A549 (cell line): Measurements from ENCODE around the gene UQCR11. TPM values are rescaled to one million over a fixed set of nuclear protein-coding genes. Genes with fewer than 3 reads are reported as not detected.

Experiments
- ATAC-seq, 2 experiments: fragments of 200-7000 bp in 1 of 2; fragments of >200 bp in 1 of 2; cut with Nextera tagmentation in 1 of 2; cut with Tn5 transposase in 1 of 2; 3 replicates each; pipeline versions ENCODE4 v1.8.0 to v1.9.1; 2018 to 2020; ENCODE audit warnings: mild to moderate bottlenecking in 1 of 2, moderate library complexity in 1 of 2
- CTCF ChIA-PET: fragments of 300-600 bp; sonication (Branson Sonifier 250); formaldehyde crosslinking; extraction: SDS; loops from one replicate; lab custom pipeline; 2021; ENCODE audit warnings: antibody characterized with exemption, inconsistent platforms; lab: Yijun Ruan, JAX
- POLR2A ChIA-PET: fragments of 350-600 bp; formaldehyde crosslinking; extraction: SDS; loops from one replicate; lab custom pipeline; 2021; ENCODE audit warnings: antibody characterized with exemption, inconsistent platforms; lab: Yijun Ruan, JAX
- DNase-seq, 2 experiments: peaks; one replicate each; pipeline versions ENCODE4 v3.0.0 to v3.0.0-alpha.2; 2011 to 2016; ENCODE audit warnings: low read depth in 1 of 2, low spot score in 1 of 2
- FAIRE-seq: peaks from 2 replicates; lab custom pipeline; 2011; peaks lifted over from hg19 to GRCh38; lab: Jason Lieb, UNC
- H3K27ac ChIP-seq, 2 experiments: fragments of >200 bp; sonication (Bioruptor Twin); formaldehyde crosslinking; 3 replicates each; pipeline ENCODE4 v1.5.1; 2016 to 2017
- H3K4me1 ChIP-seq: fragments of >200 bp; sonication (Bioruptor Twin); formaldehyde crosslinking; 3 replicates; pipeline ENCODE4 v1.6.1; 2016
- H3K4me2 ChIP-seq: fragments of >200 bp; sonication (Bioruptor Twin); formaldehyde crosslinking; 3 replicates; pipeline ENCODE4 v1.6.1; 2016
- H3K4me3 ChIP-seq: fragments of >200 bp; sonication (Bioruptor Twin); formaldehyde crosslinking; 3 replicates; pipeline ENCODE4 v1.5.1; 2016
- H3K9me3 ChIP-seq: fragments of >200 bp; sonication (Bioruptor Twin); formaldehyde crosslinking; 3 replicates; pipeline ENCODE4 v1.6.1; 2016
- CEBPB ChIP-seq, 2 experiments: fragments of >200 bp in 1 of 2; sonication (Bioruptor Twin) in 1 of 2; formaldehyde crosslinking in 1 of 2; IDR thresholded peaks; 2 replicates each; pipeline ENCODE4 v1.6.1; 2012 to 2016
- CHD2 ChIP-seq: fragments of 150-350 bp; IDR thresholded peaks from 2 replicates; pipeline ENCODE4 v1.6.1; 2014; ENCODE audit warnings: low read length; ENCODE audit not compliant: partially characterized antibody
- CHD4 ChIP-seq: fragments of 200-600 bp; sonication (generic); IDR thresholded peaks from 2 replicates; pipeline ENCODE4 v1.6.1; 2016; ENCODE audit warnings: antibody characterized with exemption, mild to moderate bottlenecking, borderline replicate concordance
- FOSB ChIP-seq: fragments of 250-450 bp; sonication (Bioruptor Pico); IDR thresholded peaks from 2 replicates; pipeline ENCODE4 v1.5.0; 2020; ENCODE audit warnings: mild to moderate bottlenecking, moderate library complexity
- FOSL2 ChIP-seq, 2 experiments: fragments of 450-650 bp in 1 of 2; fragments of >200 bp in 1 of 2; sonication (Bioruptor Twin) in 1 of 2; formaldehyde crosslinking; IDR thresholded peaks; 2 replicates each; pipeline versions ENCODE4 v1.5.0 to v1.6.1; 2016 to 2020; ENCODE audit warnings: mild to moderate bottlenecking in 1 of 2, moderate library complexity in 1 of 2
- FOXS1 ChIP-seq: fragments of 250-450 bp; sonication (Bioruptor Pico); IDR thresholded peaks from 2 replicates; pipeline ENCODE4 v1.5.0; 2020; ENCODE audit warnings: mild to moderate bottlenecking, moderate library complexity
- GATA3 ChIP-seq: IDR thresholded peaks from 2 replicates; pipeline ENCODE4 v1.6.1; 2012; ENCODE audit warnings: borderline replicate concordance
- HOXB13 ChIP-seq: fragments of 250-450 bp; sonication (Bioruptor Pico); IDR thresholded peaks from 2 replicates; pipeline ENCODE4 v1.5.0; 2020; ENCODE audit warnings: low read depth, mild to moderate bottlenecking, moderate library complexity
- JUN ChIP-seq, 2 experiments: fragments of >200 bp; sonication (Bioruptor Twin); formaldehyde crosslinking; IDR thresholded peaks; 2 replicates in 1 of 2; 3 replicates in 1 of 2; pipeline ENCODE4 v1.6.1; 2016 to 2017
- KDM1A ChIP-seq: fragments of 200-600 bp; sonication (generic); IDR thresholded peaks from 2 replicates; pipeline ENCODE4 v1.6.1; 2016; ENCODE audit warnings: low read depth, mild to moderate bottlenecking
- MAX ChIP-seq: IDR thresholded peaks from 2 replicates; pipeline ENCODE4 v1.6.1; 2012
- MYC ChIP-seq: IDR thresholded peaks from 2 replicates; pipeline ENCODE4 v1.6.1; 2012; ENCODE audit warnings: mild to moderate bottlenecking, inconsistent platforms, low read length, improper control_type of control experiment, borderline replicate concordance
- NPAS2 ChIP-seq: fragments of 250-450 bp; sonication (Bioruptor Pico); IDR thresholded peaks from 2 replicates; pipeline ENCODE4 v1.8.0; 2022; ENCODE audit warnings: mild to moderate bottlenecking, moderate library complexity, borderline replicate concordance
- PBX3 ChIP-seq: IDR thresholded peaks from 2 replicates; pipeline ENCODE4 v1.6.1; 2012
- POLR2A ChIP-seq: IDR thresholded peaks from 2 replicates; pipeline ENCODE4 v1.6.1; 2012; ENCODE audit warnings: mild to moderate bottlenecking, low read length
- REST ChIP-seq: fragments of 200-600 bp; sonication (generic); IDR thresholded peaks from 2 replicates; pipeline ENCODE4 v1.6.1; 2016; ENCODE audit warnings: antibody characterized with exemption, mild to moderate bottlenecking, moderate library complexity
- ZFP36 ChIP-seq: fragments of 450-650 bp; IDR thresholded peaks from 2 replicates; pipeline ENCODE4 v1.6.1; 2014; ENCODE audit warnings: borderline replicate concordance; ENCODE audit not compliant: partially characterized antibody
- ZSCAN20 ChIP-seq: fragments of 250-450 bp; sonication (Bioruptor Pico); IDR thresholded peaks from 2 replicates; pipeline ENCODE4 v1.8.0; 2022; ENCODE audit warnings: mild to moderate bottlenecking, moderate library complexity
- WGBS: methylation state at CpG from one replicate; pipeline ENCODE4 v1.1.6; 2017; ENCODE audit errors: missing lambda C conversion rate; 5-methylcytosine and 5-hydroxymethylcytosine counted together
- polyA plus RNA-seq, 4 experiments: library from polyadenylated mRNA; depleted of rRNA in 3 of 4; stranded (reverse); fragments of >200 nt; fragmentation: RNase III in 1 of 4; extraction: RNeasy Plus Mini Kit Qiagen cat#74134 plus additional on column Dnase treatment in 1 of 4; gene quantifications; 2 replicates in 3 of 4; 3 replicates in 1 of 4; pipeline ENCODE4 v1.2.3, GENCODE V29; 2011 to 2017
- TF ChIP-seq, protein P1 (sequence below): fragments of 250-450 bp; sonication (Bioruptor Pico); IDR thresholded peaks from 2 replicates; pipeline ENCODE4 v1.5.0; 2021; ENCODE audit warnings: mild to moderate bottlenecking, moderate library complexity, borderline replicate concordance
- TF ChIP-seq, protein P2 (sequence below): fragments of >200 bp; sonication (Bioruptor Twin); formaldehyde crosslinking; IDR thresholded peaks from 3 replicates; pipeline ENCODE4 v1.6.1; 2016

UQCR11 gene
- polyA plus RNA-seq, 2 of the 4 experiments (the other 2 are of a cell fraction) = 111 to 152 TPM

DNA sequence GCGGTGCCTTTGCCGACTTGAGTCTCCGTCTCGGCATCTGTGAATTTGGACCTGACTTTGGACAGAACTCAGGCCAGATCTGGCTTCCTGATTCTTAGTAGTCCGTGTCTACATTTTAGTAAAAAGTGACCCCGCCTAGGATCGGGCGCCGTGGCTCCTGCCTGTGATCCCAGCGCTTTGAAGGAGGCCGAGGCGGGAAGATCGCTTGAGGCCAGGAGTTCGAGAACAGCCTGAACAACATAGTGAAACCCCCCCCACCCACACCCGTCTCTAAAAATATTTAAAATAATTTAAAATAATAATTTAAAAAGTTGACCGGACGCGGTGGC lies 48.0 kb upstream of the UQCR11 start:
- FAIRE-seq = no peak
- POLR2A ChIA-PET = interaction anchor here (0.6 to 1.0 kb wide), 2 partner anchors 48 to 60 kb away, joined by 3 to 4 read pairs; partner anchors contain the start of gene UQCR11

DNA sequence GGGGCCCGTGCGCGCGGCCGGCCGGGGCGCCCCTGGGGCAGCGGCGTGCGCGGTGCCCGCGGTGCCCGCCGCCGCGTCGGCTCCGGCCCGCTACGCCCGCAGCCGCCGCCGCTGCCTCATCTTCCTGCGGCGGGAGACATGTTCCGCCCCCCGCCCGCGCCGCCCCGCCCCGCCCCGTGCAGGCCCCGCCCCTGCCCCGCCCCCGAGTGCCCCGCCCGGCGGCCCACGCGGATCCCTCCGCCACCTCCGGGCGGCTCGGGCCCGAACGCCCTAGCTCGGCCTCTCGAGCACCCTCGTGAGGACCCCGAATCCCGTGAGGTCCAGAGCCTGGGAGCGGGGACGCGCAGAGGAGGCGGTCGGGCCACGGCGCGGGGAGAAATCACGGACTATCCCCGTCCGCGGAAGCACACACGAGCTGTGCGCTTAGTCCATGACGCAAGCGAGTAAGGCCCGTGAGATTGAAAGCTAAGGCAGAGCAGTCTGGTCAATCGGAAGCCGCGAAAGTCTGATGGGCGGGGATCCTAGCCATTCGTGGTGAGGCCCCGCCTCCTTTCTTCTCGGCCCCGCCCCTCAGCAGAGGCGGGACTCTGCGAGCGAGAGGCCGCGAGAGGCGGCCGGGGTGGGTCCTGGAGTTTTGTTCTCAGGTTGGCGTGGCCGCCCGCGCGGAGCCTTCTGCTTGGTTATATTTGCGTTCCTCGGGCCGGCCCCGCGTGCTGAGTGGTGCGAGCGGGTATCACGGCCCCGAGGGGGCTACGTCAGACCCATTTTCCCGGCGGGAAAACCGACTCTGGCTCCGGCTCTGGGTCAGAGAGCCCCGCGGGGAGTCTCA lies 47.4 kb upstream of the UQCR11 start, which contains the start of gene TCF3:
TCF3 (minus strand) TSS at position 145 of the 829 bp plus-strand sequence. CDS start 2,367 bp downstream, outside the sequence.
- H3K9me3 ChIP-seq = no peaks in the 10 kb centered on the region
- CTCF ChIA-PET = interaction anchor here (0.8 to 1.3 kb wide), 3 partner anchors 106 to 206 kb away, joined by 3 to 4 read pairs (median 3); no protein-coding TSS in a partner anchor
- WGBS = 0% methylated on average over 15 of the region's 107 CpGs
- H3K4me1 ChIP-seq = peaks cover 12% of the 10 kb centered on the region
- POLR2A ChIA-PET = interaction anchor here (0.6 to 1.0 kb wide), 2 partner anchors 47 to 60 kb away, joined by 3 to 4 read pairs; partner anchors contain the start of gene UQCR11
- FAIRE-seq (no peak), DNase-seq (peak; percentile 87 to 98), ATAC-seq (peak; percentile 82 to 97)
- peak within 1 kb of the TSS; percentile 98 for H3K4me2 ChIP-seq
- peak within 1 kb of the TSS; percentile 99 for H3K4me3 ChIP-seq
- H3K27ac ChIP-seq = peak within 1 kb of the TSS; percentile 98 to 100
- peak; percentile 75 for TF ChIP-seq MAX
- TF ChIP-seq ZFP36 = no peak
- no peak for TF ChIP-seq ZSCAN20 (CRISPR knock-in tag)
- peak; percentile 59 to 81; a peak in 3 of 4 replicates for TF ChIP-seq CEBPB (IDR thresholded peaks at IDR 0.05)
- TF ChIP-seq JUN (IDR thresholded peaks at IDR 0.05) = peak in 1 of 2 experiments; percentile 60; a peak in 2 of 5 replicates
- no peak for TF ChIP-seq FOSL2 (IDR thresholded peaks at IDR 0.05)
- TF ChIP-seq FOSL2 (CRISPR knock-in tag; IDR thresholded peaks at IDR 0.05) = peak; percentile 43; the same call in 1 of the 2 replicates
- TF ChIP-seq, protein P1, sequence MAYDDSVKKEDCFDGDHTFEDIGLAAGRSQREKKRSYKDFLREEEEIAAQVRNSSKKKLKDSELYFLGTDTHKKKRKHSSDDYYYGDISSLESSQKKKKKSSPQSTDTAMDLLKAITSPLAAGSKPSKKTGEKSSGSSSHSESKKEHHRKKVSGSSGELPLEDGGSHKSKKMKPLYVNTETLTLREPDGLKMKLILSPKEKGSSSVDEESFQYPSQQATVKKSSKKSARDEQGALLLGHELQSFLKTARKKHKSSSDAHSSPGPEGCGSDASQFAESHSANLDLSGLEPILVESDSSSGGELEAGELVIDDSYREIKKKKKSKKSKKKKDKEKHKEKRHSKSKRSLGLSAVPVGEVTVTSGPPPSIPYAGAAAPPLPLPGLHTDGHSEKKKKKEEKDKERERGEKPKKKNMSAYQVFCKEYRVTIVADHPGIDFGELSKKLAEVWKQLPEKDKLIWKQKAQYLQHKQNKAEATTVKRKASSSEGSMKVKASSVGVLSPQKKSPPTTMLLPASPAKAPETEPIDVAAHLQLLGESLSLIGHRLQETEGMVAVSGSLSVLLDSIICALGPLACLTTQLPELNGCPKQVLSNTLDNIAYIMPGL (CRISPR knock-in tag) = peak; percentile 69; the same call in 1 of the 2 replicates
- peak; percentile 99 for TF ChIP-seq PBX3
- TF ChIP-seq MYC = peak; percentile 53; the same call in 1 of the 2 replicates
- TF ChIP-seq REST = peak; percentile 76
- TF ChIP-seq KDM1A = 0 out of 2 replicates have a peak, but pooled peaks have one; percentile 94
- no peak for TF ChIP-seq NPAS2 (CRISPR knock-in tag)
- no peak for TF ChIP-seq HOXB13 (CRISPR knock-in tag)
- peak; percentile 22; the same call in 1 of the 2 replicates for TF ChIP-seq GATA3
- TF ChIP-seq FOSB = no peak
- no peak for TF ChIP-seq FOXS1
- TF ChIP-seq POLR2A = peak; percentile 22; the same call in 1 of the 2 replicates
- TF ChIP-seq CHD2 = peak; percentile 83

More for the DNA sequence above, 48.0 kb upstream of the UQCR11 start:
- CTCF ChIA-PET = interaction anchor here (1.2 to 3.3 kb wide), 2 partner anchors 19 to 114 kb away, joined by 4 to 14 read pairs; no protein-coding TSS in a partner anchor
- TF ChIP-seq CHD4 = 0 out of 2 replicates have a peak, but pooled peaks have one; percentile 64
- TF ChIP-seq, protein P2, sequence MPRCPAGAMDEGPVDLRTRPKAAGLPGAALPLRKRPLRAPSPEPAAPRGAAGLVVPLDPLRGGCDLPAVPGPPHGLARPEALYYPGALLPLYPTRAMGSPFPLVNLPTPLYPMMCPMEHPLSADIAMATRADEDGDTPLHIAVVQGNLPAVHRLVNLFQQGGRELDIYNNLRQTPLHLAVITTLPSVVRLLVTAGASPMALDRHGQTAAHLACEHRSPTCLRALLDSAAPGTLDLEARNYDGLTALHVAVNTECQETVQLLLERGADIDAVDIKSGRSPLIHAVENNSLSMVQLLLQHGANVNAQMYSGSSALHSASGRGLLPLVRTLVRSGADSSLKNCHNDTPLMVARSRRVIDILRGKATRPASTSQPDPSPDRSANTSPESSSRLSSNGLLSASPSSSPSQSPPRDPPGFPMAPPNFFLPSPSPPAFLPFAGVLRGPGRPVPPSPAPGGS = no peak
- TF ChIP-seq, all 56 proteins: peak for 1
- peak in 1 of 2 experiments; percentile 17; a peak in 2 of 6 replicates for ATAC-seq
- Histone ChIP-seq H3K9me3 (no peaks in the 10 kb centered on the region), H3K27ac (peak overlapping the region; percentile 98 to 100), H3K4me1 (peaks cover 17% of the 10 kb centered on the region), H3K4me2 (peak overlapping the region; percentile 77), H3K4me3 (peak overlapping the region; percentile 49)
- no peak for DNase-seq
- WGBS = 7% methylated on average over 14 of the region's 18 CpGs
